ENCODE data around the gene PPA1.
"Not testable (repeated sequence)": the region's sequence is repeated elsewhere in the genome, so short reads cannot be mapped to it uniquely, and the experiment has no call there.

The PPA1 gene

GRCh38 chr10:70167246-70167645 is 66.0 kb downstream of the PPA1 start:
- DNase-seq: no peak

GRCh38 chr10:70166394-70166793 is 66.8 kb downstream of the PPA1 start:
- DNase-seq: no peak

- peak in 2 of 4 experiments; percentile 34 to 39 for DNase-seq
Observed at GRCh38 chr10:70164163-70164562, 69.1 kb downstream of the PPA1 start.

- DNase-seq: no peak
Observed at GRCh38 chr10:70163448-70163847, 69.8 kb downstream of the PPA1 start.

- DNase-seq: no peak
Observed at GRCh38 chr10:70162892-70163201, 70.4 kb downstream of the PPA1 start.

- no peak for DNase-seq
Observed at GRCh38 chr10:70162151-70162891, 70.9 kb downstream of the PPA1 start.

GRCh38 chr10:70160798-70161197 is 72.4 kb downstream of the PPA1 start:
- DNase-seq: no peak

GRCh38 chr10:70159366-70159765 is 73.9 kb downstream of the PPA1 start:
- not testable (repeated sequence) for DNase-seq

GRCh38 chr10:70158113-70158512 is 75.1 kb downstream of the PPA1 start:
- DNase-seq: no peak

GRCh38 chr10:70155255-70155838 is 77.9 kb downstream of the PPA1 start:
- DNase-seq: no peak
